HG03060 (cell line): ENCODE measurements around the gene GAK.

Experiments used
- ATAC-seq: cut with Tn5 transposase; IDR thresholded peaks from one replicate; pipeline ENCODE4 v1.9.1; 2021; ENCODE audit warnings: low read depth, moderate number of reproducible peaks; ENCODE audit not compliant: unreplicated experiment

The GAK gene

GRCh38 chr4:834368-835147 is 97.6 kb downstream of the GAK start:
- ATAC-seq, result no peak

- ATAC-seq, result no peak
Measured at GRCh38 chr4:833731-834367, 98.3 kb downstream of the GAK start.

- no peak for ATAC-seq
Measured at GRCh38 chr4:833156-833555, 99.0 kb downstream of the GAK start.

- ATAC-seq, result no peak
Measured at GRCh38 chr4:832536-832935, 99.6 kb downstream of the GAK start.

GRCh38 chr4:832108-832507 is 100.0 kb downstream of the GAK start:
- no peak for ATAC-seq

- ATAC-seq, result no peak
Measured at GRCh38 chr4:831483-831805, 100.7 kb downstream of the GAK start.

GRCh38 chr4:830601-831482 is 101.3 kb downstream of the GAK start:
- no peak for ATAC-seq

GRCh38 chr4:829761-830600 is 102.1 kb downstream of the GAK start:
- no peak for ATAC-seq

- no peak for ATAC-seq
Measured at GRCh38 chr4:829291-829690, 102.8 kb downstream of the GAK start.

GRCh38 chr4:828641-829271 is 103.4 kb downstream of the GAK start:
- ATAC-seq, result no peak

GRCh38 chr4:827209-828081 is 104.7 kb downstream of the GAK start:
- ATAC-seq, result no peak

GRCh38 chr4:826508-827208 is 105.5 kb downstream of the GAK start:
- no peak for ATAC-seq

- ATAC-seq, result no peak
Measured at GRCh38 chr4:825971-826330, 106.2 kb downstream of the GAK start, which contains the start of gene CPLX1. Gene CPLX1 (minus strand): TSS chr4:826129. CDS start chr4:824522, 1,607 bp downstream.

GRCh38 chr4:825063-825970 is 106.8 kb downstream of the GAK start:
- no peak for ATAC-seq

GRCh38 chr4:824461-825062 is 107.6 kb downstream of the GAK start:
- no peak for ATAC-seq

GRCh38 chr4:823761-824460 is 108.2 kb downstream of the GAK start:
- ATAC-seq, result no peak
